Activated naive CD4-positive, alpha-beta T cell treated with anti-CD3 and anti-CD28 coated beads, Interleukin-2, amount 50 U/mL, for 72 hours (primary cell): ENCODE results near the gene CFAP119. TPM values are rescaled to one million over a fixed set of nuclear protein-coding genes. Genes with fewer than 3 reads are reported as not detected.

Experiments
- ATAC-seq, 2 donors: fragments of 150-1000 bp; cut with Tn5 transposase; 2 replicates each; pipeline ENCODE4 v1.10.0; 2021; ENCODE audit warnings: mild to moderate bottlenecking in 2 of 2, moderate library complexity in 2 of 2
- DNase-seq, 2 donors: peaks; one replicate each; pipeline ENCODE4 v3.0.0; 2021 to 2022; ENCODE audit warnings: low spot score in 2 of 2
- H3K27ac Mint-ChIP-seq, 2 donors: one replicate each; pipeline ENCODE4 v1.8.0; 2022; ENCODE audit warnings: mild to moderate bottlenecking in 2 of 2, mixed read lengths in 2 of 2
- H3K36me3 Mint-ChIP-seq, 2 donors: one replicate each; pipeline ENCODE4 v1.8.0; 2022; ENCODE audit warnings: mixed read lengths in 2 of 2
- H3K9me3 Mint-ChIP-seq, 2 donors: one replicate each; pipeline ENCODE4 v1.8.0; 2022; ENCODE audit warnings: mixed read lengths in 2 of 2
- total RNA-seq, 2 donors: library from RNA; stranded (reverse); gene quantifications; one replicate each; pipeline ENCODE4 v1.2.3, GENCODE V29; 2022

Gene CFAP119
- total RNA-seq, 2 donors from 2014 or later: 2.6 to 3.6 TPM

DNA sequence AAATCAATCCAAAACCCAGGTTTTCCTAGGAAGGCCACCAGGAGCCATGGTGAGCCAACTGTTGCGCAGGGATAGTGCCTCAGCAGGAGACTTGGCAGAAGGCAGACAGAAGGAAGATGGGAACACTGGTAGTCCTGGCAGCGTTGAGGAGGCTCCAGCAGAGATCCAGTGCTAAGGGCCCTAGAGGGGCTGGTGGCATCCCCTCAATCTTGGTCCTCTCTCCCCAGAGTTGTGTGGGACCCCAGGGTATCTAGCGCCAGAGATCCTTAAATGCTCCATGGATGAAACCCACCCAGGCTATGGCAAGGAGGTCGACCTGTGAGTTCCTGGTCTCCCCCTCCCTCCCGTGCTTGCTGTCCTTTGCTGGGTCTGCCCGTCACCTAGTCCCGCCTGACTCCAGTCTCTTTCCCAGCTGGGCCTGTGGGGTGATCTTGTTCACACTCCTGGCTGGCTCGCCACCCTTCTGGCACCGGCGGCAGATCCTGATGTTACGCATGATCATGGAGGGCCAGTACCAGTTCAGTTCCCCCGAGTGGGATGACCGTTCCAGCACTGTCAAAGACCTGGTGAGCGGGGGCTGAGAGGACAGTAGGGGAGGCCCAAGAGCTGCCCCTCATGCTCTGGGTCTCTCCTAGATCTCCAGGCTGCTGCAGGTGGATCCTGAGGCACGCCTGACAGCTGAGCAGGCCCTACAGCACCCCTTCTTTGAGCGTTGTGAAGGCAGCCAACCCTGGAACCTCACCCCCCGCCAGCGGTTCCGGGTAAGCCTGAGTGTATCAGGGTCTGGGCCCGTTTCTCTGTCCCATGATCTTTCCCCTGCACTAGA, 5.7 kb downstream of the CFAP119 start:
- ATAC-seq: no peak
- H3K27ac Mint-ChIP-seq: peak overlapping the region in 1 of 2 donors; percentile 39
- no peaks in the 10 kb centered on the region for H3K9me3 Mint-ChIP-seq
- peaks cover 0 to 4% of the 10 kb centered on the region in 2 donors for H3K36me3 Mint-ChIP-seq
- DNase-seq: no peak

DNA sequence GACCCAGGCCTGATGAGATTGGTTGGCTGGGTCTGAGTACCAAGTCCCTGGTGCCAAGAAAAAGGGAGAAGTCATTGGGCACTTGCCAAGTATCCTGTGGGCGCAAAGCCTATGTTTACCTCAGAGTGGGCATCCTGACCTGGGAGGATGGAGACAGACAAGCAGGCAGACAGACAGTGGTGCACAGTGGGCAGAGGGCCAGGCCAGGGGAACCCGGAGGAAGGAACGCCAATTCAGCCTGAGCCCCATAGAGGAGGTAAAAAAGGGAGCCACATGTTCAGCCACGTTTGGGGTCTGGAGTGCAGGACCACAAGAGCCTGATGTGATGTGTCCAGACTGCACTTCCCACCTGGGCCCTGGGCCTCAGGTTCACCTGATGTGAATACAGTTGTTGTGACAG, 8.3 kb downstream of the CFAP119 start:
- no peak for ATAC-seq
- H3K9me3 Mint-ChIP-seq: no peaks in the 10 kb centered on the region
- peaks cover 4 to 14% of the 10 kb centered on the region in 2 donors for H3K36me3 Mint-ChIP-seq
- peak overlapping the region in 1 of 2 donors; percentile 82 for H3K27ac Mint-ChIP-seq
- no peak for DNase-seq

DNA sequence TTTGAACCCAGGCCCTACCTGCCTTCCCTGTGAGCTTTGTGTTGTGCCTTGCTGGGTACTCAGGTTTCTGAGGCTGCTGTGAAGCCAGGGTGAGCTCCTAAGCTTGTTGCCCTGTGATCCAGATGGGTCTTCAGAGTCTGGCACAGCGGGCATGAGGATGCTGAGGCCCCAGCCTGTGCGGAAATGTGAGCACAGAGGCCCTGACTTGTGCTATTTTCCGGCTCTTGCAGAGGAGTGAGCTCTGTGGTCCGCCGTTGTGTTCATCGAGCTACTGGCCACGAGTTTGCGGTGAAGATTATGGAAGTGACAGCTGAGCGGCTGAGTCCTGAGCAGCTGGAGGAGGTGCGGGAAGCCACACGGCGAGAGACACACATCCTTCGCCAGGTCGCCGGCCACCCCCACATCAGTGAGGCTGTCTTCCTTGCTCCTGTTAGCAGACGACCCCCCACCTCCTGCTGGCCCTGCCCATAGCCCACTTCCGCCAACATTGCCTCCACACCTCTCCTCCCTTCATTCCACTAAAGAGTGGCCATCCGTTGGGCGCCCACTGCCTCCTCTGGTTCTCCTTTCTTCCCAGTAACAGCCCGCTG, 10.9 kb downstream of the CFAP119 start:
- peak overlapping the region; percentile 17 to 38 for H3K27ac Mint-ChIP-seq
- H3K36me3 Mint-ChIP-seq: peaks cover 9 to 19% of the 10 kb centered on the region in 2 donors
- ATAC-seq (no peak), DNase-seq (no peak)
- H3K9me3 Mint-ChIP-seq: no peaks in the 10 kb centered on the region

DNA sequence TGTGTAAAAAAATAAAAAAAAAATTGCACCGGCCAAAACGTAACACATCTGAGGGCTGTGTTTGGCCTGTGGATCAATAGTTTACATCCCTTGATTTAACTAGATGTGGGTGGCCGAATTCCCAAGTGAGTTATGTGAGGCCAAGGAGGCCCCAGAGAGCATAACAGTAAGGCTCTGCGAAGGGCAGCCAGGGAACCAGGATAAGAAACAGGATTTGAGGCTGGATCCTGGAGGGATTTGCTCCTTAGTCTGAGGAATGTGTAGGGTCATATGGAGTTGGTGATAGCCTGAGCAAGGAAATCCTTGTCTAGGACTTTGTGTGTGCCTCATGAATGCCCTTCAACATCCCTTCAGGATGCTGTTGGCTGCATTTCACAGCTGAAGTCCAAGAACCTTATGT, 11.7 kb downstream of the CFAP119 start:
- ATAC-seq: no peak
- Mint-ChIP-seq H3K27ac (no peak overlapping the region), H3K36me3 (peaks cover 9 to 19% of the 10 kb centered on the region in 2 donors)

DNA sequence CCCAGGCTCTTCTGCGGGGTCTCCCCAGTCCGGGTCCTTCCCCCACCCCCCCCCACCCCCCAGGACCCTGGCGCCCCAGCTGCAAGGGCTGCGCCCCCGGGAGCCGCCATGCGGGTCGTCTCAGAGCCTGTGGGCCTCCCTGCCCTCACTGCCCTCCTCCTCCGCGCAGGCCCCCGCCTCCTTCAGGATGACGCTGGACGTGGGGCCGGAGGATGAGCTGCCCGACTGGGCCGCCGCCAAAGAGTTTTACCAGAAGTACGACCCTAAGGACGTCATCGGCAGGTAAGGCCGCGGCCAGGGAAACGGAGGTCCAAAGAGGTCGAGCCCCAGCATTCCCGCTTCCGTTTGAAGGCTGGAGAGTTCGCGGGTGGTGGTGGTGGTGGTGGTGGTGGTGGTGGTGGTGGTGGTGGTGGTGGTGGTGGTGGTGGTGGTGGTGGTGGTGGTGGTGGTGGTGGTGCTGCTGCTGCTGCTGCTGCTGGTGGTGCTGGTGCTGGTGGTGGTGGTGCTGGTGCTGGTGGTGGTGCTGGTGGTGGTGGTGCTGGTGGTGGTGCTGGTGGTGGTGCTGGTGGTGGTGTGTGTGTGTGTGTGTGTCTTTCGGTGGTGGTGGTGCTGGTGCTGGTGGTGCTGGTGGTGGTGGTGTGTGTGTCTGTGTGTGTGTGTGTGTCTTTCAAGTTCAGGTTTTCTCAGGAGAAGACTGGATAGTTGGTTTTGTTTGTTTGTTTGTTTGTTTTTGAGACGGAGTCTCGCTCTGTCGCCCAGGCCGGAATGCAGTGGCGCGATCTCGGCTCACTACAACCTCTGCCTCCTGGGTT, 13.0 kb downstream of the CFAP119 start:
- Mint-ChIP-seq H3K27ac (peak overlapping the region; percentile 87 to 98), H3K9me3 (no peaks in the 10 kb centered on the region), H3K36me3 (peaks cover 9 to 19% of the 10 kb centered on the region in 2 donors)
- ATAC-seq (peak; percentile 18 to 31), DNase-seq (peak in 1 of 2 donors; percentile 27)

More for the DNA sequence above, 11.7 kb downstream of the CFAP119 start:
- H3K9me3 Mint-ChIP-seq: no peaks in the 10 kb centered on the region
- no peak for DNase-seq

DNA sequence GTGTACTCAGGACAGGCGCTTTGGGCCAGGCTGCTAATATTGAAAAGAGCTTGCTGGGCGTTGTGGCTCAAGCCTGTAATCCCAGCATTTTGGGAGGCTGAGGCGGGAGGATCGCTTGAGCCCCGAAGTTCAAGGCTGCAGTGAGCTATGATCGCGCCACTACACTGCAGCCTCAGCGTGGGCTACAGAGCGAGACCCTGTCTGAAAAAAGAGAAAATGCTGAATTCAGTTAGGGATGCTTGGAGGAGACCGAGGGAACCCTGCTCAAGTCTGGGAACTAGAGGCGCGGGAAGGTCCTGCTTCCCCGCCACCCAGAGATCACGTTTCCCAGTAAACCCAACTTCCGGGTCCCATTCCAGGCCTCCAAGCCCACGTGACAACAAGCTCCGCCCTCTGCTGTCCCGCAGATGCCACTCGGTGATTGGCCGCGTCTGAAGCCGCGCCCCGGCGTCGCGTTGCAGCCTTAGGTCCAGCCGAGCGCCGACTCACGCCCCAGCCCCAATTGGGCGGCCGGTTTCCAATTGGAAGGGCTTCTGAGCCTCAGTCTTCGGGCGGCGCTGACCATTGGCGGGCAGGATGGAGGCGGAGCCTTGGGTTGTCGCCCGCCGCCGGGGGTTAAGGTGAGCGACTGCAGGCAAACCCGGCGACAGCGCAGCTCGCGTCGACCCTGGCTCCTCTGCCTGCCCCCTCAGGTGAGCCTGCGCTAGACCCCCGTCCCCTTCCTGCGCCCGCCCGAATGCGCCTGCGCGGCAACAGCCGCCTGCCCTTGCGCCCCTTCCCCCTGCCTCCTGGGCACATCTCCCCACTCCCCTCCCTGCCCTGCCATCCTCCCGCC, 13.8 kb downstream of the CFAP119 start, which contains the start of gene PHKG2:
Gene PHKG2 (plus strand): TSS at position 627 of the 835 bp plus-strand sequence. CDS start 396 bp downstream, outside the sequence.
- peak; percentile 98 to 99 for DNase-seq
- Mint-ChIP-seq H3K27ac (peak within 1 kb of the TSS; percentile 87 to 98), H3K36me3 (peaks cover 15 to 19% of the 10 kb centered on the region in 2 donors), H3K9me3 (no peaks in the 10 kb centered on the region)
- ATAC-seq: peak; percentile 98 to 99

DNA sequence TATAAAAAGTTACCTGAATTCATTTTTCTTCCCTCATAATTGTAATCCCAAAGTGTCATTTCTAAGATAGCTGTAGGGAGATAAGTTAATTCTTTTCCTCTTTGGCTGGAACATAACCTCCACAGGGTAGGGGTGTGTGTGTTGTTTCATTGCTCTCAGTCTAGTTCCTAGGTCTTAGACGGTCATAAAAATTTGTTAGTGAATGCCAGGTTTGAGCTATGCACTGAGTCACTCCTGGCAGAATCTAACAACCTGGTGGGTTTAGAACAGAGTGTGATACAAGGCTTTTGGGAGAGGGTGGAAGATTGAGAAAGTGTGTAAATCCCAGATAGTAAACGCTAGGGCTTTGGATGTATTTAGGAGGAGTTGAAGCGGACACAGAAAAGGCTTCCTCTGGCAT, 14.5 kb downstream of the CFAP119 start:
- peaks cover 15 to 19% of the 10 kb centered on the region in 2 donors for H3K36me3 Mint-ChIP-seq
- no peaks in the 10 kb centered on the region for H3K9me3 Mint-ChIP-seq
- no peak for DNase-seq
- peak overlapping the region; percentile 87 to 91 for H3K27ac Mint-ChIP-seq
- ATAC-seq: no peak

DNA sequence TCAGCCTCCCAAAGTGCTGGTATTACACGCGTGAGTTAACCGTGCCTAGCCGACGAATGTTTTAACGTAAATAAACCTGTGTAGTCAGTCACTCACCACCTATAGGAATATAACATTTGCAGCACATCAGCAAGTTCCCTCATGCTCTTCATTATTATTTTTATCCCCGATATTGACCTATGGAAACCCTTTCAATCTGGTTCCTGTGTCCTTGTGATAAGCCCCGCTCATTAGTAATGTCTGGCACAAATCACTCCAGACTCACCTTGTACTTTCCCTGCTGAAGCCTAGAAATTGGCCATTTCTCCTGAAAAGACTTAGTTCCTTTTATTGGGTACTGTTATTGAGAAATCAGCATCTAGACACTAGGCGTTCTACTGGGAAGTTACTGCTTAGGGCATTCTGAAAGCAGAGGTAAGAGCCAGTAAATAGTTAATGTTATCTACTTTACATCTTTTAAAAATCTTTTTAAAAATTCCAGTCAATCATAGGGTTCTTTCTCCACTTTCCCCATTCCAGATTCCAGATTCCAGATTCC, 15.2 kb downstream of the CFAP119 start:
- ATAC-seq: no peak
- peaks cover 15 to 25% of the 10 kb centered on the region in 2 donors for H3K36me3 Mint-ChIP-seq
- H3K27ac Mint-ChIP-seq: peak overlapping the region in 1 of 2 donors; percentile 87
- DNase-seq: no peak
- H3K9me3 Mint-ChIP-seq: no peaks in the 10 kb centered on the region

DNA sequence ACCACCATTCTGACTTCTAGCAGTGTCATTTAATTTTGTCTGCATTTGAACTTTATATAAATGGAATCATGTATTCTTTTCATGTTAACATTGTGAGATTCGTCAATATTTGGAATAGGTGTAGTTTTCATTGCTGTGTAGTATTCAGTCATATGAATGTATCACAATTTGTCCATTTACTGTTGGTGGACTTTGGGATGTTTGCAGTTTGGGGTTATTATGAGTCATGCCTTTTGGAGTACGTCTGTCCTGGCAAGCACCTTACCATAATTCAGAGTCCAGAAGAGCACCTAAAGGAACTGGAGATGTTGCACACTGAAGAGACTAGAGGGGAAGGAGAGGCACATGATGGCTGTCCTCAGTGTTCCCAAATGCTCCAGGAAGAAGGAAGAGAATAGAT, 16.8 kb downstream of the CFAP119 start:
- peaks cover 15 to 31% of the 10 kb centered on the region in 2 donors for H3K36me3 Mint-ChIP-seq
- H3K27ac Mint-ChIP-seq: no peak overlapping the region
- DNase-seq (no peak), ATAC-seq (no peak)
- no peaks in the 10 kb centered on the region for H3K9me3 Mint-ChIP-seq

DNA sequence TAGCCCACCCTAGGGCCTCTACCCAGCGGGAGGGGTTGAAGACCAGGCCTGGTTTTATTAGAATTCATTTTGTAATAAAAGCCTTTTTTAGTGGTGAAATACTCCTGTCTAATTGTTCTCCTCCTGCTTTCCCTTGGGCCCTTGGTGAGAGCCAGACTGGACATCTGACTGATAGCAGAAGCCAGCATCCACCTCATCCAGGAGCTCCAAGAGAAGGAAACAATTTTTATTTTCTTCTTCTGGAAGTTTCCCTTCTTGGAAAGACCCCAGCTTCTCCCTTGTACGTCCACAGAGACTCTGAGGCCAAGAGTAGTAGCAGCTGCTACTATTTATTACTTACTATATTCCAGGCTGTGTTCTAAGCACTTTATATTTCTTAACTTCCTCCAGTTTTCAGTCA, 17.7 kb downstream of the CFAP119 start:
- no peaks in the 10 kb centered on the region for H3K9me3 Mint-ChIP-seq
- ATAC-seq: no peak
- peaks cover 15 to 24% of the 10 kb centered on the region in 2 donors for H3K36me3 Mint-ChIP-seq
- no peak overlapping the region for H3K27ac Mint-ChIP-seq
- DNase-seq: no peak

DNA sequence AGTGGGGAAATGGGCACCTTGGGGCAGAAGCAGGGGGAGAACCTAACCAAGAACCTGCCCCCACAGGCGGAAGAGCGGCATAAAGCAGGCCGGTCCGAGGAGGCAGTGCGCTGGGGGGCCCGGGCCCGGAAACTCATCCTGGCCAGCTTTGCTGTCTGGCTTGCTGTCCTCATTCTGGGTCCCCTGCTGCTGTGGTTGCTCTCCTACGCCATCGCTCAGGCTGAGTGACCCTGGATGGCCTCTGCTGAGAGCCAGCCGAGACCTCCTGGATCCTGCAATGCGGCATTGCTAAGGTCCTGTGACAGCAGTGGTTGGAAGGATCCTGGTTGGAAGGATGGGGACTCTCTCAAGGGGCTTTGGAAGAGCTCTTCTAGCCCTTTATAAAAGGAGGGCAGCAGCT, 18.1 kb downstream of the CFAP119 start:
- ATAC-seq (no peak), DNase-seq (no peak)
- H3K36me3 Mint-ChIP-seq: peaks cover 13 to 22% of the 10 kb centered on the region in 2 donors
- H3K27ac Mint-ChIP-seq: peak overlapping the region; percentile 37 to 86
- H3K9me3 Mint-ChIP-seq: no peaks in the 10 kb centered on the region

DNA sequence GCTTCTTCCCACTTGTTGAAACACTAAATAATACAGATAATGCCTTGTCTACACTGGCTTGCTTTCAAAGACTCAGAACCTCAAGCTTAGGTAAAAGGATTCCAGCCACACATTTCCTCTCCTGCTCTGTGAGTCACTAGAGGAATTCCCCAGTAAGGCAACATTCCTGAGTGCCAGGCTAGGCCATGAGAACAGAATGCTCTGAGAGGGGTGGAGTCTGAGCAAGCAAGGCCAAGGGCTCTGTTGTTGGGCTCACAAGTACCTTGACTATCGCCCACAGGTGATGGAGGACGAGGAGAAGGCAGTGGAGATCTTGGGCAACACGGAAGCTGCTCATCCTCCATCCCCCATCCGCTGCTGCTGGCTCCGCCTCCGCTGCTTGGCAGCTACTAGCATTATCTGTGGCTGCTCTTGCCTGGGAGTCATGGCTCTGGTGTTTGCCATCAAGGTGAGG, 20.4 kb downstream of the CFAP119 start:
- Mint-ChIP-seq H3K9me3 (no peaks in the 10 kb centered on the region), H3K36me3 (peaks cover 16 to 18% of the 10 kb centered on the region in 2 donors), H3K27ac (peak overlapping the region; percentile 39 to 47)
- no peak for DNase-seq
- no peak for ATAC-seq

DNA sequence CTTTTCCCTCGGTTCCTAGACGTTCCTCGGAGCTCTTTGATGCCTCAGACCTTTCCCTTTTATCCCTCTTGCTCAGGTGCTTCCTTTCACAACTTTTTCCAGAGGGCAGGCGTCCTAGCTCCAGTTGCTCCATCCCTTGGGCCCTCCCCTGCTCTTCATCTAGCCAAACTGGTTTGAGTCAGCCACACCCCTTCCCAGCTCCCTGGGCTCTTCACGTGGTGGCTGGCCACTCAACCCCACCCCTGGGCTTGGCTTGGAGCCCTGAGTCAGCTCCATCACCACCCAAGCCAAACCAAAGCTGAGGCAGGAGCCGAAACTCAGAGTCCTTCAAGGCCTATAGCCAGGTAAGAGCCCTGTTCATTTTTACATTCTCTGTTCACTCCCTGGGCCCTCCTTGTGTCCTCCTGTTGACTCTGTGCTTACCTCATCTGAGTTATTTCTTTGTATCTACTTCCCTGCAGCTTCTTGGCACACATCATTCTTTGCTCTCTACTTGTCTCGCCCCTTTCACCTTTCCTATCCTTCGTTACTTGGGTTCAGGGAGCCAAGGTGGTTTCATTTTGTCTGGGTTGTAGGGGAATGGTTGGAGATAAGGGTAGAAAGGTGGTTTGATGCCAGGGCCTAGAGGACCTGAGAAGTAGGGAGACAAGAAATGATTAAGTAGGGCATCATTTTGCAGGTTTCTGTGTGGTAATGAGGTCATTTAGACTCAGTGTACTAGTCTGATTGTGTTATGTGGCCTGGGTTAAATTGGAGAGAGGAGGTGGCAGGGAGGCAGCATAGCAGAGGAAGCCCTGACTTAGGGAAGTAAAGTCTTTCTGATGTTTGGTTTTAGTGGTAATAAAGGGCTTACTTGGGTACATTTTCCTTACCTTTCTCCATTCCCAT, 21.3 kb downstream of the CFAP119 start:
- H3K36me3 Mint-ChIP-seq: peaks cover 16 to 24% of the 10 kb centered on the region in 2 donors
- H3K27ac Mint-ChIP-seq: peak overlapping the region; percentile 13 to 15
- H3K9me3 Mint-ChIP-seq: no peaks in the 10 kb centered on the region
- peak; percentile 49 to 74 for ATAC-seq
- DNase-seq: no peak

DNA sequence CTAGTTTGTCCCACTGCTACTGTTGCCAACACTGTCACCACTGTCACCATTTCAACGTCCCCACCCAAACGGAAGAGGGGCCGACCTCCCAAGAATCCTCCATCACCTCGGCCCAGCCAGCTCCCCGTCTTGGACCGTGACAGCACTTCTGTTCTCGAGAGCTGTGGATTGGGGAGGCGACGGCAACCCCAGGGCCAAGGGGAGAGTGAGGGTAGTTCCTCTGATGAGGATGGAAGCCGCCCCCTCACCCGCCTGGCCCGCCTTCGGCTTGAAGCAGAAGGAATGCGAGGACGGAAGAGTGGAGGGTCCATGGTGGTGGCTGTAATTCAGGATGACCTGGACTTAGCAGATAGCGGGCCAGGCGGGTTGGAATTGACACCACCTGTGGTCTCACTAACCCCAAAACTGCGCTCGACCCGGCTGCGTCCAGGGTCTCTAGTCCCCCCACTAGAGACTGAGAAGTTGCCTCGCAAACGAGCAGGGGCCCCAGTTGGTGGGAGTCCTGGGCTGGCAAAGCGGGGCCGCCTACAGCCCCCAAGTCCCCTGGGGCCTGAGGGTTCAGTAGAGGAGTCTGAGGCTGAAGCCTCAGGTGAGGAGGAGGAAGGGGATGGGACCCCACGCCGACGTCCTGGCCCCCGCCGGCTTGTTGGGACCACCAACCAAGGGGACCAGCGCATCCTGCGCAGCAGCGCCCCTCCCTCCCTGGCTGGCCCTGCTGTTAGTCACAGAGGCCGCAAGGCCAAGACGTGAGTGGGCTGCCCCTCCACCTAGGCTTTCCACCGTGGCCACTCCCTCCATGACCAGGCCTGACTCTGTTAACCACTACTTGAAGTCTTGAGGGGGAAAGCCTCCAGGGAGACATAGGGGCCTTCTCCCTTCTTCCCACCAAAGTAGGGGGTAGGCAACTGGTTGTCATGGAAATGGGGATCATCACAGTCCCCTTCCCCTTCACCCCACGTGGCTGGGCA, 22.6 kb downstream of the CFAP119 start:
- DNase-seq: no peak
- Mint-ChIP-seq H3K27ac (peak overlapping the region; percentile 3 to 9), H3K36me3 (peaks cover 16 to 24% of the 10 kb centered on the region in 2 donors), H3K9me3 (no peaks in the 10 kb centered on the region)
- no peak for ATAC-seq
